Endothelial cell (in vitro differentiated cells): ENCODE results near the gene PIGH. TPM values are rescaled to one million over a fixed set of nuclear protein-coding genes. Genes with fewer than 3 reads are reported as not detected.

Experiments used
- DNase-seq: peaks from one replicate; pipeline ENCODE4 v3.0.0; 2021; ENCODE audit warnings: low spot score
- H3K27ac Mint-ChIP-seq: one replicate; pipeline ENCODE4 v1.8.0; 2021; ENCODE audit warnings: mixed read lengths, inconsistent platforms; ENCODE audit not compliant: unreplicated experiment
- H3K27me3 Mint-ChIP-seq: one replicate; pipeline ENCODE4 v1.8.0; 2021; ENCODE audit warnings: mild to moderate bottlenecking, moderate library complexity, mixed read lengths, inconsistent platforms; ENCODE audit not compliant: unreplicated experiment
- H3K36me3 Mint-ChIP-seq: one replicate; pipeline ENCODE4 v1.8.0; 2021; ENCODE audit warnings: mild to moderate bottlenecking, low read depth, mixed read lengths, inconsistent platforms; ENCODE audit not compliant: unreplicated experiment
- H3K4me1 Mint-ChIP-seq: one replicate; pipeline ENCODE4 v1.8.0; 2021; ENCODE audit warnings: mild to moderate bottlenecking, mixed read lengths, inconsistent platforms; ENCODE audit not compliant: unreplicated experiment
- H3K4me3 Mint-ChIP-seq: one replicate; pipeline ENCODE4 v1.8.0; 2021; ENCODE audit warnings: mild to moderate bottlenecking, mixed read lengths, inconsistent platforms; ENCODE audit not compliant: unreplicated experiment
- H3K9me3 Mint-ChIP-seq: one replicate; pipeline ENCODE4 v1.8.0; 2021; ENCODE audit warnings: mixed read lengths, inconsistent platforms; ENCODE audit not compliant: unreplicated experiment
- CTCF ChIP-seq: fragments of 200-600 bp; sonication (generic); IDR thresholded peaks from one replicate; pipeline ENCODE4 v1.5.0; 2021; ENCODE audit warnings: antibody characterized with exemption; ENCODE audit not compliant: unreplicated experiment
- total RNA-seq: library from RNA; stranded (reverse); fragmentation: NEBNext Ultra II Directional; extraction: Animal tissue kit (Norgen Biotek cat#: 25700); gene quantifications from one replicate; pipeline ENCODE4 v1.2.1, GENCODE V29; 2021; ENCODE audit not compliant: unreplicated experiment

The PIGH gene
- total RNA-seq, 1 donor from 2014 or later = 7.8 TPM

- no peaks in the 10 kb centered on the region for H3K27me3 Mint-ChIP-seq
- no peak for DNase-seq
- no peaks in the 10 kb centered on the region for H3K36me3 Mint-ChIP-seq
- no peak for TF ChIP-seq CTCF
- H3K9me3 Mint-ChIP-seq = no peaks in the 10 kb centered on the region
- H3K27ac Mint-ChIP-seq = no peak overlapping the region
- no peaks in the 10 kb centered on the region for H3K4me1 Mint-ChIP-seq
- no peak overlapping the region for H3K4me3 Mint-ChIP-seq
Observed at GRCh38 chr14:67555518-67556090, 44.5 kb downstream of the PIGH start.

- no peak for TF ChIP-seq CTCF
- Mint-ChIP-seq H3K4me3 (no peak overlapping the region), H3K4me1 (no peaks in the 10 kb centered on the region), H3K36me3 (no peaks in the 10 kb centered on the region), H3K27ac (no peak overlapping the region), H3K9me3 (no peaks in the 10 kb centered on the region), H3K27me3 (no peaks in the 10 kb centered on the region)
- DNase-seq = no peak
Observed at GRCh38 chr14:67554341-67554740, 45.7 kb downstream of the PIGH start.

- Mint-ChIP-seq H3K4me1 (no peaks in the 10 kb centered on the region), H3K27ac (no peak overlapping the region), H3K9me3 (no peaks in the 10 kb centered on the region), H3K4me3 (no peak overlapping the region), H3K27me3 (no peaks in the 10 kb centered on the region), H3K36me3 (no peaks in the 10 kb centered on the region)
- no peak for TF ChIP-seq CTCF
- no peak for DNase-seq
Observed at GRCh38 chr14:67553547-67553946, 46.5 kb downstream of the PIGH start.

GRCh38 chr14:67551940-67552339 lies 48.1 kb downstream of the PIGH start:
- H3K36me3 Mint-ChIP-seq = no peaks in the 10 kb centered on the region
- no peaks in the 10 kb centered on the region for H3K9me3 Mint-ChIP-seq
- no peaks in the 10 kb centered on the region for H3K27me3 Mint-ChIP-seq
- H3K4me3 Mint-ChIP-seq = no peak overlapping the region
- no peak for TF ChIP-seq CTCF
- no peak for DNase-seq
- H3K4me1 Mint-ChIP-seq = no peaks in the 10 kb centered on the region
- H3K27ac Mint-ChIP-seq = no peak overlapping the region

- no peaks in the 10 kb centered on the region for H3K36me3 Mint-ChIP-seq
- no peaks in the 10 kb centered on the region for H3K27me3 Mint-ChIP-seq
- DNase-seq = no peak
- no peaks in the 10 kb centered on the region for H3K4me1 Mint-ChIP-seq
- no peak overlapping the region for H3K27ac Mint-ChIP-seq
- H3K4me3 Mint-ChIP-seq = no peak overlapping the region
- no peak for TF ChIP-seq CTCF
- no peaks in the 10 kb centered on the region for H3K9me3 Mint-ChIP-seq
Observed at GRCh38 chr14:67551123-67551522, 48.9 kb downstream of the PIGH start.
